GM10266 (cell line): ENCODE results near the gene HTR6.

Experiments
- DNase-seq: peaks from one replicate; pipeline ENCODE4 v3.0.0; 2012; ENCODE audit errors: extremely low spot score
- CTCF ChIP-seq: IDR thresholded peaks from 2 replicates; pipeline ENCODE4 v1.5.1; 2012; ENCODE audit warnings: mild to moderate bottlenecking, low read depth; ENCODE audit not compliant: control insufficient read depth, insufficient read depth; ENCODE audit errors: missing control alignments

Gene HTR6

DNA sequence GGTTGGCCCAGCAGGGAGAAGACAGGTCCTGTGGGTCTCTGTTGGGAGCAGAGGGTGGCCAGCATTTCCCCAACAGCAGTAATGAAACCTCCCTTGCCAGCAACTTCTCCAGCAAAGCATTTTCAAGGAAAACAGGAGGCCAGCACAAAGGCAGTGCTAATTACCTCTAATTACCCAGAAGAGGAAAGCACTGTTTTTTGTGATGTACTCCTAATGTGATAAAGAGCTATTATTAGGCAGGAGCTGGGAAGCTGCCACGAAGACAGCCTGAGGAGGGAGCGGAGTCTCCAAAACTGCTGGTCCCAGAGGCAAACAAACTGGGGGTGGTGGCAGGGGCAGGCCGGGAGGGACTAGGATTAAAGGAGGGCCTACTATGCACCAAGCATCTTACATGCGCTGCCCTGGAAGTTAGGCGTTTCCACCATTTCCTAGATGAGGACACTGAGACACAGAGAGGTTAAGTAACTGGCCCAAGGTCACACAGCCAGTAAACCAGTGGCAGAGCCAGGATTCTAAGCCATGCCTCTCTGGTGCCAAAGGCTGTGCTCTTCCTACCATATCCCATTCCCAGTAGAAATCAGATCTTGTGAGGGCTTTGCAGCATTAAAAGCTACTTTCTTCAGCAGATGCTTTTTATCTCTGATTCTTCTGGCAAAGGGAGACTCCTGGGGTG lies 24.5 kb downstream of the HTR6 start:
- DNase-seq = no peak
- no peak for TF ChIP-seq CTCF

DNA sequence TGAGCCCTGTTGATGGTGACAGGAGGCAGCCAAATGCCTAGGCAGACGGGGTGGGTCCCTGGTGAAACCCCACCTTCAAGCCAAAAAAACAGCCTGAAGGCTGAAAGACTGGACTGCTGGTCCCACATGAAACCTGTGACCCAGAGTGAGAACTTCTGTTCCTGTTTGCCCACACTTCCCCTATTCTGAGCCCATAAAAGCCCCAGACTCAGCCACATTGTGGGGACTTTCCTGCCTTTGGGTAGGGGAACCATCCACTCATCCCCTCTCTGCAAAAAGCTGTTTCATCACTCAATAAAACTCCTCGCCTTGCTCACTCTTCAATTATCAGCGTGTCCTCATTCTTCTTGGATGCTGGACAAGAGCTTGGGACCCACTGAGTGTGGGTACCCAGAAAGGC lies 25.2 kb downstream of the HTR6 start:
- no peak for DNase-seq
- TF ChIP-seq CTCF = no peak

DNA sequence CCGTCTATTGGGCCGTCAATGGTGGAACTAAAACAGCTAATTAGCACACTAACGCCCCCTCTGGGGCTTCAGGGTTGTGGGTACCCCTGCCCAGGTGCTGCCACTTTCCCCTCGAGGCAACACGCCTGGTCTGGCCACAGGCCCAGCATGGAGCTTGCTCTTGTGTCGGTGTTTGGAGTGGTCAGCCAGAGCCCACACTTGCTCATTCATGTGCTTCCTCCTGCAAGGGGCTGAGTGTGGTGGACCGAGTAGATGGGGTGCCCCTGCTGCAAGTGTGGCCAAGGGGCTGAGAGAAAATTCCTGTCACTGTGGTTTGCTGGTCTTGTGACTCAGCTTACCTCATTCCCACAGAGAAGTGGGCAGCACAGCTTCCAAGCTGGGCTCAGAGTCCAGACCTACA lies 25.7 kb downstream of the HTR6 start:
- DNase-seq = no peak
- TF ChIP-seq CTCF = no peak

DNA sequence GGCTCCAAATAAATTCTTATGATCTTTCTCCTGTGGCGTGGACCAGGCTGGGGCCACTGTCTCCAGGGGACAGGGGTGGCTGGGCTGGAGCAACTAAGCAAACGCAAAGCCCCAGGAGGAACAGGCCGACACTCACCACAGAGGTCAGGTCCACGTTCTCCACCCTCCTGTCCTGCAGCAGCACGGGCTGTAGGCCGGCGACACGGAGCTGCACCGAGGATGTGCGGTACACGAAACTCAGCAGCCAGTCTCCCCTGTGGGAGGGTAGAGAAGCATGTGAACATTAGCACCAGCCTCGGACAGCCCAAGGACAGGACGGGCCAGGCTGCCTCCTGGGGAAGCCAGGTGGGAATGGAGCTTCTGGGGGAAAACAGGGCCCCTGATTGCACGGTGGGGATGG lies 29.6 kb downstream of the HTR6 start:
- TF ChIP-seq CTCF = no peak
- DNase-seq = no peak

GRCh38 chr1:19695772-19696171 lies 31.1 kb downstream of the HTR6 start:
- no peak for TF ChIP-seq CTCF
- DNase-seq = no peak

DNA sequence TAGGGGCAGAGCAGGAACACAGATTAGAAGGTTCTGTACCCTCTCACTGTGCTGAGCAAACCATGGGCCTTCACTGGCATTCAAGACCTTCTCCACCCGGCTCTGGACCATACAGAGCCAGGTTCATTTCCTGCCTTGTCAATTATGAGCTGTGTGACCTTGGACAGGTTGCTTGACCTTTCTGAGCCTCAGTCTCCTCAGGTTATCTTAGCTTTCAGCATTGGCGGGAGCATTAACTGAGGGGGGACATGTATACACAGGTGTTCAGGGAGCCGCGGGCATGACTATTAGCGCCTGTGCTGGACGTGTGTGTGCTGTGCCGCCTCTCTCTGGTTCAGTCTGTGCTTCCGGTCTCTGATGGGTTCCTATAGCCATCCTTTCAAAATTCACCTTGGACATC lies 32.1 kb downstream of the HTR6 start:
- DNase-seq = no peak
- TF ChIP-seq CTCF = no peak

DNA sequence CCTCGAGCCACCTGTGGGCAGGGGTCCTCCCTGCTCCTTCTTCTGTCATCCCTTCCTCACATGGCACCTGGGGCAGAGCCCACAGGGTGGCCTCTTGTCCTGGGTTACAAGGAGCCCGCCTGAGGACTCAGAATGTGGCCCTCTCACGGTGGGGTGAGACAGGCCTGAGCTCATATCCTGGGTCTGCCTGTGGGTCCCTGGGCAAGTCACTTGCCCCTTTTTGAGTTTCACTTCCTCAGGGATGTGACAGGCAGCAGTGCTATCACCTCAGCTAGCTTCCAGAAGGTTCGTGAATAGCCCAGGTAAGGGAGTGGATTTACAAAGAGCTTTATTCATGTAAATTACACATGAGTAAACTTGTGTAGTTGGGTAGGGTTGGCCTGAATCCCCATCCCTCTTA lies 33.5 kb downstream of the HTR6 start:
- no peak for DNase-seq
- TF ChIP-seq CTCF = no peak
